Fibroblast of skin of right biceps (primary cell): ENCODE measurements around the gene NOS1AP.
A peak's percentile ranks its signal among the peaks of the same experiment; 100 is the strongest.

Experiments
- DNase-seq: peaks from one replicate; pipeline ENCODE4 v3.0.0-alpha.2; 2013

Gene NOS1AP

GRCh38 chr1:162304736-162305135, 235.2 kb downstream of the NOS1AP start:
- DNase-seq: no peak

- no peak for DNase-seq
Measured at GRCh38 chr1:162305969-162306368, 236.5 kb downstream of the NOS1AP start.

- DNase-seq: peak; percentile 17
Measured at GRCh38 chr1:162310337-162310736, 240.8 kb downstream of the NOS1AP start.

GRCh38 chr1:162314206-162314605, 244.7 kb downstream of the NOS1AP start:
- no peak for DNase-seq

GRCh38 chr1:162315673-162316072, 246.2 kb downstream of the NOS1AP start:
- DNase-seq: no peak

GRCh38 chr1:162316187-162316586, 246.7 kb downstream of the NOS1AP start:
- DNase-seq: no peak

GRCh38 chr1:162317621-162318020, 248.1 kb downstream of the NOS1AP start:
- DNase-seq: no peak

- DNase-seq: peak; percentile 11
Measured at GRCh38 chr1:162319493-162320175, 250.1 kb downstream of the NOS1AP start.

- DNase-seq: no peak
Measured at GRCh38 chr1:162321809-162322422, 252.4 kb downstream of the NOS1AP start.

- no peak for DNase-seq
Measured at GRCh38 chr1:162323023-162323422, 253.5 kb downstream of the NOS1AP start.

GRCh38 chr1:162324396-162324795, 254.9 kb downstream of the NOS1AP start:
- DNase-seq: no peak

GRCh38 chr1:162326559-162326958, 257.1 kb downstream of the NOS1AP start:
- DNase-seq: no peak

- DNase-seq: no peak
Measured at GRCh38 chr1:162327144-162327787, 257.8 kb downstream of the NOS1AP start.

- DNase-seq: no peak
Measured at GRCh38 chr1:162327788-162328165, 258.3 kb downstream of the NOS1AP start.

GRCh38 chr1:162328512-162328911, 259.0 kb downstream of the NOS1AP start:
- DNase-seq: no peak

GRCh38 chr1:162329826-162330225, 260.3 kb downstream of the NOS1AP start:
- DNase-seq: peak; percentile 5

GRCh38 chr1:162333991-162334390, 264.5 kb downstream of the NOS1AP start:
- DNase-seq: no peak

- DNase-seq: no peak
Measured at GRCh38 chr1:162335126-162335525, 265.6 kb downstream of the NOS1AP start.

GRCh38 chr1:162336621-162337285, 267.3 kb downstream of the NOS1AP start:
- DNase-seq: no peak

GRCh38 chr1:162342452-162342983, 273.0 kb downstream of the NOS1AP start:
- DNase-seq: no peak

- no peak for DNase-seq
Measured at GRCh38 chr1:162343470-162343869, 274.0 kb downstream of the NOS1AP start.

GRCh38 chr1:162347281-162347680, 277.8 kb downstream of the NOS1AP start:
- no peak for DNase-seq

GRCh38 chr1:162349635-162350330, 280.3 kb downstream of the NOS1AP start:
- peak; percentile 71 for DNase-seq
